HFF-Myc (cell line): ENCODE measurements around the gene TSC22D2.

Experiments
- DNase-seq: peaks from one replicate; pipeline ENCODE4 v3.0.0-alpha.2; 2011; ENCODE audit warnings: low read depth; ENCODE audit errors: extremely low read depth
- H3K4me3 ChIP-seq: replicated peaks from 2 replicates; pipeline ENCODE4 v1.5.1; 2011; ENCODE audit warnings: low read depth, mild to moderate bottlenecking, control low read depth, low read length
- TF ChIP-seq, protein P1 (sequence below): IDR thresholded peaks from 2 replicates; pipeline ENCODE4 v1.5.1; 2012; ENCODE audit warnings: mild to moderate bottlenecking, low read depth, low read length, control low read depth; ENCODE audit errors: missing control alignments

Gene TSC22D2

DNA sequence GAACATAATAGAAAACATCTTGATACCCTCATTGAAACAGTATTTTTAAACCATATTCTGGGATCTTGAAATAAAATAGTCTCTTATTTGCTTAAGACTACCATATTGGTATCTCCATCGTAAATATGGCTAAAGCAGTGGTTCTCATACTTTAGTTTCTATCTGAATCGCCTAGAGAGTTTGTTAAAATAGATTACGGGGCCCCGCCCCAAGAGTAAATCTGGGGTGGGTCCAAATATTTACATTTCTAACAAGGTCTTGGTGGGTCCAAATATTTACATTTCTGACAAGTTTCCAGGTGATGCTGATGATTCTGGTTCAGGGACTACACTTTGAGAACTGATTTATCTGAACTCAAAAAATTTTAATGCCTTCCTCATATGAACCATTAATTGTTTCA lies 45.3 kb downstream of the TSC22D2 start:
- no peak for DNase-seq
- H3K4me3 ChIP-seq, result no peak overlapping the region
- TF ChIP-seq, protein P1, sequence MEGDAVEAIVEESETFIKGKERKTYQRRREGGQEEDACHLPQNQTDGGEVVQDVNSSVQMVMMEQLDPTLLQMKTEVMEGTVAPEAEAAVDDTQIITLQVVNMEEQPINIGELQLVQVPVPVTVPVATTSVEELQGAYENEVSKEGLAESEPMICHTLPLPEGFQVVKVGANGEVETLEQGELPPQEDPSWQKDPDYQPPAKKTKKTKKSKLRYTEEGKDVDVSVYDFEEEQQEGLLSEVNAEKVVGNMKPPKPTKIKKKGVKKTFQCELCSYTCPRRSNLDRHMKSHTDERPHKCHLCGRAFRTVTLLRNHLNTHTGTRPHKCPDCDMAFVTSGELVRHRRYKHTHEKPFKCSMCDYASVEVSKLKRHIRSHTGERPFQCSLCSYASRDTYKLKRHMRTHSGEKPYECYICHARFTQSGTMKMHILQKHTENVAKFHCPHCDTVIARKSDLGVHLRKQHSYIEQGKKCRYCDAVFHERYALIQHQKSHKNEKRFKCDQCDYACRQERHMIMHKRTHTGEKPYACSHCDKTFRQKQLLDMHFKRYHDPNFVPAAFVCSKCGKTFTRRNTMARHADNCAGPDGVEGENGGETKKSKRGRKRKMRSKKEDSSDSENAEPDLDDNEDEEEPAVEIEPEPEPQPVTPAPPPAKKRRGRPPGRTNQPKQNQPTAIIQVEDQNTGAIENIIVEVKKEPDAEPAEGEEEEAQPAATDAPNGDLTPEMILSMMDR, result no peak

GRCh38 chr3:150454085-150454484 lies 46.0 kb downstream of the TSC22D2 start:
- DNase-seq, result peak; percentile 41
- no peak overlapping the region for H3K4me3 ChIP-seq
- TF ChIP-seq, protein P1, result no peak

DNA sequence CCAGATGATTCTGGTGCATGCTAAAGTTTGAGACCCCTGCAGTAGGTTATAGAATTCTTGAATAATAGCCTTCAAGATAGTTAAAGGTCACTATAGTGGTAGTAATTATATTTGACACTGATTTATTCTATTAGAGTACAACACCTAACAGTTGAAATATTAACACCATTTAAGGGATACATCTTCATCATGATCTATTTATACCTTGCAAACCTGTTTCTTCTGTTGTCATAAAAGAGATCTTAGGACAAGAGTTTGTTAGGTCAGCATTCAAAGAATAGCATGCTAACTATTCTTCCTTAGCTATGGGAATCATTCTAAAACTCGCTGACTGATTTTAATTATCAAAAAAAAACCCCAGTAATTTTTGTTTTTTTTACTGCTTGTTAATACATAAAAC lies 46.5 kb downstream of the TSC22D2 start:
- DNase-seq, result no peak
- H3K4me3 ChIP-seq, result no peak overlapping the region
- TF ChIP-seq, protein P1, result no peak

DNA sequence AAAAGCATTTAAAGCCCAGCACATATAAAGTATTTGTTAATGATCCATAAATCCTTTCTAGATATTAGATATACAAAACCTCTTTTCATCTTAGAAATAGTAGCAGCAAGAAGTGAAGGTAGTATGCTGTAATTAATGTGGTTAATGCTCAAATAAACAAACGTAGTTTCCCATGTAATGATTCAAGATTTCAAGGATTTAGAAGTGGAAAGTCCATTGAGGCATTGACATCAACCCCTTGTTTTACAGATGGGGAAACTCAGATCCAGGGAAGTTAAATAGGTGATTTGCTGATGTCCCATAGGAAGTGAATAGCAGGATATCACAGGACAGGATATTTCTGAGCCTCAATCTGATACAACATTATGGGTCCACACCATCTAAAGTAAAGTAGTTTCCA lies 47.2 kb downstream of the TSC22D2 start:
- TF ChIP-seq, protein P1, result no peak
- no peak overlapping the region for H3K4me3 ChIP-seq
- no peak for DNase-seq

DNA sequence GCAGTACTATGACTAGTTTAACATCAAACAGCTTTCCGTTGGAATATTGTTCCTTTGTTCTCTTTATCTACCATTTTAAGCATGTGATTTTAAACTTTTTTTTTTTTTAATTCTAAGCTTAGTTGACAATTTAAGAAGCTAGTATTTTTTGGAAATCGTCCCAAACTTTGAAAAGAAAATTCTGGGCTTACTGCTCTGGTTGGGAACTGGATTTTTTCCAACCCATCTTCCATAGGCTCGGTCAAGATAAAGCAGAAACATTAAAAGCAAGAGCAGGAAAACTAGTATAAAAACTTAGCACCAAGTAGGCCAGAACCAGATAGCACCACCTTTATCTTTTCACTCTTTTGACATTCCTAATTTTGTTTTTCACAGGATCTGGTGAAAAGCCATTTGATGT lies 49.9 kb downstream of the TSC22D2 start:
- TF ChIP-seq, protein P1, result no peak
- no peak overlapping the region for H3K4me3 ChIP-seq
- DNase-seq, result no peak

DNA sequence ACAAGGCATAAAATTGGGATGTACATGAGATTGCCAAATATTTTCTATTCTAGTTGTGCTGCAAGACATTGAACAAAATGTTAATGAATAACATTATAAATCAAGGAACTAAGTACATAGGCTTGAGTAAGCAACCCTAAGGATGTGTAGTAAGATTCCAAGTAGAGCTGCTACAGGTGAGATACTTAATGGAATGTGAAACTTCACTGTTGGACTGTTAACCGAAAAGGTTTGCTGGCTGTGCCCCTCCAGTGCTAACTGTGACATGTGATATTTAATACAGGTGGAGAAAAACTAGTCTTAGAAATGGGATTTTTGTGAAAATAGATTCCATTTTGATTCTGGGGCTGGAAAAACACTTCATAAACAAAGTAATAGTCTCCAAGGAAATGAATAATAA lies 52.4 kb downstream of the TSC22D2 start:
- TF ChIP-seq, protein P1, result no peak
- no peak overlapping the region for H3K4me3 ChIP-seq
- DNase-seq, result no peak

- TF ChIP-seq, protein P1, result no peak
- DNase-seq, result no peak
Observed at GRCh38 chr3:150461399-150461798, 53.3 kb downstream of the TSC22D2 start.

More at GRCh38 chr3:150461399-150461798, 53.3 kb downstream of the TSC22D2 start:
- H3K4me3 ChIP-seq, result no peak overlapping the region
